ACHN (cell line): ENCODE results near the gene ARHGEF6.

ENCODE experiments used
- DNase-seq: peaks from one replicate; pipeline ENCODE4 v3.0.0-alpha.2; 2015
- in situ Hi-C: cut with HindIII; loops from 2 replicates; pipeline ENCODE4 v1.10.0; 2017; ENCODE audit warnings: low sequenced_read_pairs, low pct_ligation_motif_present, low pct_unique_long_range_greater_than_20kb

The ARHGEF6 gene

DNA sequence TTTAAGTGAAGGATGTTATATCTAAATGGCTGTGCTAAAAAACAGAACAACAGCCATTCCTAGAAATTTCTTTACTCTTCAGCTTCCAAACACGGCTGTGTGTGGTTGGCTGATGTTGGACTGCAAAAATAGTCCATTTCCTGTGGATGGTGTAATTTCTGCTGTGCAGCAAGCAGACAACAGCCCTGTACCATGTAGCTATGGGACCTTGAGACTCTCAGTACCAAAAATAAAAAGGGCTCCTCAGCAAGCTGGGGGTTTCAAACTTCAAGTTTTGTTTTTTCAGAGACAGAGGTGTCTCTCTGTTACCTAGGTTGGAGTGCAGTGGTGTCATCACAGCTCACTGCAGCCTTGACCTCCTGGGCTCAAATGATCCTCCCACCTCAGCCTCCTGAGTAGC, 114.6 kb downstream of the ARHGEF6 start:
- in situ Hi-C loops, result no loop called here
- no peak for DNase-seq

DNA sequence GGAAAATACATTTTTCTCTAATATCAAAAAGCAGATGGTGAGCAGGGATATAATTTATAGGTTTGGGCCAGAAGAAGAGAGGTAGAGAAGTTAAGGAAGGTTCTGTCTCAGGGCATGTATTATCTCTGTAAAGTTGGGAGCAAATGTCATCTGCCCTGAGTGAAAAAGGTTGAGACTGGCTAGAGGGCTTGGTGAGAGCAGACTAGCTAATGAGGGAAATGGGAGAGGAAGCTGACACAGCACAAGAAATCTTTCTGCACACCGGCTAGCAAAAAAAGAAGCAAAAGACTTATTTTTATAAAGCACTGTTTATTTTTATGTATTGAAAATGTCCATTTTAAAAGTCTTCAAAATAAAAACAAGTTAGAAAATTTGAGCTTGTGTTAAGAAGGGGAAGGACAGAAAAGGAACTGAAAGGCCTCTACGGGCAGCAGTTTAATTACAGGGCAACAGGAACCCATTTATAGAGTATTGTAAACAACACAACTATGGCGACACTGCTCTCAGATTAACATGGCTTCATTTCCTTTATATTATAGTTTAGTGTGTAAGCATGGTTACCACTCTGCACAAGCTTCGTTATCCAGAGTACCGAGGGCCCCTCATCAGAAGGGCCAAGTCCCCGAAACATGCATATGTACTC, 115.4 kb downstream of the ARHGEF6 start:
- no peak for DNase-seq
- in situ Hi-C loops, result no loop called here

DNA sequence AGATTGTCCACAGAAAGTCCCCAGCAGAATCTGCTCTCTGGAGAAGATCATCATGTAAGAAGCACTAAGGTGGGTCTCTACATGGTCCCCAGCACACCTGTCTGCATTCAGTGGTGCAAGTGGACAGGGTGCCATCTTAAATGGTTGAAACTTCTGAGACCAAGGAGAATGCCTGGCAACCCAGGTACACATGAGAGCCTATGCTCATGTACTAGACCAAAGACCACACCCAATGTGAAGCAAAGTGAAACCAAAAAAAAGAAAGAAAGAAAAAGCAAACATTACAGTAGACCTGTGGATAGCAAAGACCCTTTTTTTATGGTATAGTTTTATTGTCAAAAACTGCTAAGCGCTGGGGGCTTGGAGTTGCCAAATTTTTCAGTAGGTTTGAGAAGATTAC, 117.8 kb downstream of the ARHGEF6 start:
- DNase-seq, result no peak
- in situ Hi-C loops, result no loop called here

DNA sequence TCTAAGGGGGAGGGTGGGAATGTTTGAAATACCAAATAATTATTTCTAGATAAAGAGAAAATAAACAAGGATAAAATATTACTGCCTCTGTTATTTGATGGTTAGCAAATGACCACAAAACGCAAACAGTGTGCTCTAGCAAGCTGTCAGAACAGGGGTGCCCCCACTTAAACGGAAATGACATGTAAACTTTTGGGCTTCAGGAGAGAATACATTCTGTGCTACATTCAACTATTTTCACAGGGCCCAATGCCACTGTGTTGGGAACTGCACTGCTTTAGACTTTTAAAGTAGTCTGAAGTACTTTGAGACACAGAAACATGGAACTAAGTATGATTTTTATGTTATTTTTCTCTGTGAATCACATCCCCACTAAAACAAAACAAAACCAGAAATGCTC, 118.6 kb downstream of the ARHGEF6 start:
- in situ Hi-C loops, result no loop called here
- no peak for DNase-seq

DNA sequence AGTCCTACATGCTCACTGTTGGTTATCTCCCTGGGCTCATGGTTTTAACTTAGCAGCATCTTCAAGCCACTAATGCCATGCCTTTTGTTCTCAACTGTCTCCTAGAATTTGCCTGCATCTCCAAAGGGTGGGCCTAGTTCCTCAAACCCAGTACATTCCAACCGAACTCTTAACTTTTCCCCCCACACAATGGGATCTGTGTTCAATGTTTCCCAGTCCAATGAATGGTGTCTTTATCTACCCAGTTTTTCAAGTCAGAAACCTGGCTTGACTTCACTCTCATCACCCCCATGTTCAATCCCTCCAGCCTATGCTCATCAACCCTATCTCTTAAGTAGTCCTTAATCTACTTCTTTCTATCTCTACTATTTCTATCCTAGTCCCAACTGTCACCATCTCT, 119.8 kb downstream of the ARHGEF6 start:
- in situ Hi-C loops, result no loop called here
- no peak for DNase-seq

DNA sequence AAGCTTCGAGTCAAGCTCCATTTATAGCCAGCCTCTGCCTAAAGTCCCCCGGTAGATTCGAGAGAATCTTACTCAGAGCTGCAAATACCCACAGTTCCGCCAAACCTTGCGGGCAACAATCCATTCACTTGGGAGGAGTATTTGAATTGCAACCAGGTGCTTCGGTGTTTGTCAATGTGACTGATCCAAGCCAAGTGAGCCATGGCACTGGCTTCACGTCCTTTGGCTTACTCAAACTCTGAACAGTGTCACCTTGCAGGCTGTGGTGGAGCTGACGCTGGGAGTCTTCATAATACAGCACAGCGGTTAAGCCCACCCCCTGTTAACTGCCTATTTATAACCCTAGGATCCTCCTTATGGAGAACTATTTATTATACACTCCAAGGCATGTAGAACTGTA, 121.6 kb downstream of the ARHGEF6 start:
- in situ Hi-C loops, result no loop called here
- DNase-seq, result no peak

DNA sequence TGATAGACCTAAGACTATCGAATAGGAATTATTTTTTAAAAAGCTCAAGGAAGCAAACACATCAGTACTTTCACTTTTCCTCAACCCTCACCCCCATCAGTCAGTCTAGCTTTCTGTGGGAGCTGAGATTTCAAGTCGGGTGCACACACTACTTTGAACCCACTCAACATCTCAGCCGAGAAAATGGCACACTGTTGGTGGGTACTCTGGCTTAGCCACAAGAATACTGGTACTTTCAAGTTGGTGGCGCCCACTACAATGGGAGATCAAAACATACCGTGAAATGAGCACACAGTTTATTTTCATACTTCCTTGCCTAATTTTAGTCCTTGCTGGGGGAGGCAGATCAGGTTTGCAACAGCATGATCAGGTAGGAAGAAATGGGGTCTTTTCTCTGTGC, 122.6 kb downstream of the ARHGEF6 start:
- in situ Hi-C loops, result no loop called here
- no peak for DNase-seq

DNA sequence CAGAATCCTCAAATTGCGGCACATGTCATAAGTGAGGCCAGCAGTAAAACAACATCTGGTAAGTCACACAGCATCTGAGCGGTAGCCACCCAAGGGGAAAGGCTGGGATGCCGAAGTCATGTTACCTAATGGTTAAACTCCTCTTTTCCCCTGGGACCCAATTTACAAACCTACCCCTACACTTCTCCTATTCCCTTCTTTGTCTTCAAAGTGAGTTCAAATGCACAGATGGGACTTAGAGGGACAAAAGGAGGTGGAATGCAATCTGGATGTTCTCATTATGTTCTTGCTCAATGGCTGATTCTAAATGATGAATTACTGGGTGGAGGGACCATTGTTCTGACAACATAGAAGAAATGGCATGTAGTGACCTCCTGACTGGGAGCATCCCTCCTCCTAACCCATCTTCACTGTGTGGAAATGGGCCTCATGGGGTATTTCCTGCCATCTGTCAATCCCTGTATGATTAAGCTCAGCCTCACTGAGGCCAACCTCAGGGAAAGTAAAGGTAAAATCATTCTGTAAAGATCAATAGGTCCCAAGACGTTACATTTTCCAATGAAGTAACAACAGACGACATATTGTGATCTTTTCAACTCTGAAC, 124.3 kb downstream of the ARHGEF6 start:
- no peak for DNase-seq
- in situ Hi-C loops, result no loop called here

DNA sequence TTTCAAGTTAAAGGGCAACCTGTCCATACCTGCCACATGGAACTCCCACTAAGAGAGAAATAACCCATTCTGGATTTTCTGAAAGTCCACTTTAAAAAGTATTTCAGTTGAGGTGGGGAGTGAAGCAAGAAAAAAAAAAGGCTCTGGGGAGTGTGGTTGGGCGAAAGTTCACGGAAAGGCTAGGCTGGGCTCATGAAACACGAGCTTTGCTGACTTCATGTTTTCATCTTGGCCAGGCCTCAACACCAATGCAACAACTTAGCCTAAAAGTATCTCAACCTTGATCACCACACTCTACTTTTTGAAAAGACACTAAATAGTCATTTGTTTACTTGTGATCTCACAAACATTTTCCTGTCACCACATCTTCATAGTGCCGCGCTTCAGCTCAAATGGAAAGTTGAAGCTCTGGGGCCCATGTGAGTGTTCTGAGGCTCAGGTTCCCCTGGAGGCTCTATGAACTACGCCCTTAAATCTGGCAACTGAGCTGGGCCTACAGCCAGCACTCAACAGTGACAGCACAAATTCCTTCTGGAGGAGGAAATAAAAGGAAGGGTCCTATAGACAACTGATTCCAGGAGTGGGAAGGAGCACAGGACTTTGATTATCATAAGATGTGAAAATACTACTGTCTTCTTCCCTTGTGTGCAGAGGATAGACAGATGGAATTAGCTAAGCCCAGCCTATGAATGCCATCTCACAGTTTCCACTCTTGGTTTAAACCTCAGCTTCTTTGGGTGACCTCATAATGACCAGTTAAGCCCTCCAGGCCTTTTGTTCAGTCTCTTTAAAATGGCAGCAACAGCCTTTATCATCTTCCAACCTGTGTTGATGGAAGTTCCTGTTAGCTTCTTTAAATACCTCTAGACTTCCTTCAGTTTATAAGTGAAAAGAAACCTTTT, 127.7 kb downstream of the ARHGEF6 start:
- in situ Hi-C loops, result no loop called here
- DNase-seq, result no peak

DNA sequence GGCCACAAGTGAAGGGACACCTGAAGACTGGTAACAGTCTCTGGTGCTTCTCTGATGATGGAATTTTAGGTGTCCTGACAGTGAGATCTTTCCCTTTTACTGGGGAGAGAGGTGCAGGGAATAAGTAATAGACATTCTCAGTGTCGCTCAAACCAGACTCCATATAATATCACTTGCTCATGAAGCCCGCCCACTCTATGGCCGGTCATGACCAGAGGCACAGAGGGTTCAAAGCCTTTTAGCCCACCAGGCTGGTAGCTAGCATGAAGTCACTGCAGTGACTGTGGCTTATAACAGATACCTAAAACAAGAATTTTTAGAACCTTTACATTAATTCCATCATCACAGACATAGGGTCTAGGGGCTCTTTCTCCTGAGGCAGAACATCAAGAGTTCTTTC, 129.9 kb downstream of the ARHGEF6 start:
- DNase-seq, result no peak
- in situ Hi-C loops, result no loop called here

DNA sequence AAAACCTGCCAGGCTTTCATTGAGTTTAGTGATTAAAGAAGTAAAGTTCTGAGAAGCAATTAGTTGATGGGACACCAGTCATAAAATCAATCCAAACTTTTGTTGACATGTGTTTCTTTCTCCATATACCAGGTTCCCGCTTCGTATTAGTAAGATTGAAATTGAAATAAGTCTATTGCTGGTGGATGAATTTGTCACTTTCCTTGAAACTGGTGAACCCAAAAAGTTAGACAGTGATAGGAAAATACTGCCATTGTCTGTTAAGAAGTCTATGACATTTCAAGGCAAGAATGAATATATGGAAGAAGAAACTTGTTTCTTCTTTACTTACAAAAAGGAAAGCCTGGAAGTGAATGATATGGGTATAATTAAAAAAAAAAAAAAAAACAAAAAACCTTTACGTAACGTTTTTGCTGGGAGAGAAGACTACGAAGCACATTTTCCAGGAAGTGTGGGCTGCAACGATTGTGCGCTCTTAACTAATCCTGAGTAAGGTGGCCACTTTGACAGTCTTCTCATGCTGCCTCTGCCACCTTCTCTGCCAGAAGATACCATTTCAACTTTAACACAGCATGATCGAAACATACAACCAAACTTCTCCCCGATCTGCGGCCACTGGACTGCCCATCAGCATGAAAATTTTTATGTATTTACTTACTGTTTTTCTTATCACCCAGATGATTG, 132.9 kb downstream of the ARHGEF6 start, which contains the start of gene CD40LG:
CD40LG (plus strand) TSS at position 482 of the 684 bp plus-strand sequence; CDS start at position 573, 91 bp downstream.
- no peak for DNase-seq
- in situ Hi-C loops, result no loop called here

DNA sequence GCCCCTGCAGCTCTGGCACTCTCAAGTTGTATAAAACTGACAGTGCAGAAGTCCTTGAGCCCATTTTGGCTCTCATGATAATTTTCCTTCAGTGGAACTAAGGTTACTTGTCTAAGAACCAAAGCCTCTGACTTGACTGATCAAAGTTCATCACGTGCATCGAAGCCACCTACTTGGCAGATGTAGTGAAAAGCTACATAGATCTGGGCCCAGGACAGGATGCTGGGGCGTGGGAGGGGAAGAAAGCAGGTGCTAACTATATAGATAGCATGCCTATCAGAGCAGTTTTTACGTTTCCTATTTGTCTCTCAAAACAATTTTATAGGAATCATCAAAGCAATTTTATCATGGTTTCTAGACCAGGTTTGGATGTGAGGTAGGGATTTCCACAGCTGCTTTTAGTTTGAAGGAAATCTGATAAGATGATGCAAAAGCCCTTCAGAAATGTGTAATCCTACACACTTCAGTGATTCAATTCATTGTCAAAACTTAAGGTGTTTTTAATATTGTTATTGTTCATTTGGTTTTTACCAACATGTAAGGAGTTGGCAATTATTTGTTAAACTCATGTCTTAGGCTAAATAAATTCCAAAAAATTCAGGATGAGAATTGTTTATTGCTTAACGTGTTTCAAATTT, 134.0 kb downstream of the ARHGEF6 start:
- in situ Hi-C loops, result no loop called here
- DNase-seq, result no peak

DNA sequence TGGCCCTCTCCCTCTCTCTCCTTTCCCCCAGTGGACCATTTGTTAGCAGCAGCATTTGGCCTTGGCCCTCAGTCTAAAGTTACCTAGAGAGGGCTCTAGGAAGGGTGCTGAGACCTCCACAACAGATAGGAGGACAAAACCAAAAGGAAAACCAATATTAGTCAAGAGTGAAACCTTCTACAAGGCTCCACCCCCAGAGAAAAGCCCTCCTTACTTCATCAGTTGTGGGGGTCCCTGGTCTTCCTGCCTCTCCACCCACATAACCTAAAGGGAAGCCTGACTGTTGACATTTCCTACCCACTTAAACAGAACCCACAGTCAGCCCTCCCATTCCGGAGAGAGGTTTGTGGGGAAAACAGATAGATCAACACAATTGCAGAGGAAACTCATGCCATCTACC, 137.5 kb downstream of the ARHGEF6 start:
- in situ Hi-C loops, result no loop called here
- no peak for DNase-seq

DNA sequence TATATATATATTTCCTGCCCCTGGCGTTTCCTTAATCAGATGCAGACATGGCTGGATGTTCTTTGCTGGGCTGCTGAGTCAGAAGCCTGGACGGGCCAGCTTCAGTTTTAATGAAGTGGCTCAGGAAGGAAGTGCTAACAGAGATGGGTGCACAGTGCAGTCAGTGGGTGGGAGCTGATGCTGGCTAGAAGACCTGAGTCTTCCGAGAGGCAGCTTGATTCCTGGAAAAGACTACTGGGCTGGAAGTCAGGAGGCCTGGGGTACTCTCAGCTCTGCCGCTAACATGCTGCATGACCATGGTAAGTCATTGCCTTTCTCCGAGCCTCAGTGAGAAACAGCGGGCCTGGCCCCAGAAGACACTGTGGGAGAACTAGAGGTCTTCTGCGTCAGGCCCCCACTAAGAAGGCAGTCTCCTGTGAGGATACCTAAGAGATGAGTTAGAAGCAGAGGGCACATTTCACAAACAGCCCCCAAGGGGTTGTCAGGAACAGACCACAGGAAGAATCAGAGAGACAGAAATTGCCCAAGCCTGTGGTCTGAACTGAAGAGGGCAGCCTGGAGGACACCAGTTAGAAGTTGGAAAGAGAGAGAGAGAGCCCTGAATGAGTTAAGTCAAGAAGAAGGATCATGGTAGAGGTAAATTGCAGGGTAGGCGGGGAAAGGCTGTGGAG, 141.1 kb downstream of the ARHGEF6 start:
- DNase-seq, result no peak
- in situ Hi-C loops, result no loop called here

DNA sequence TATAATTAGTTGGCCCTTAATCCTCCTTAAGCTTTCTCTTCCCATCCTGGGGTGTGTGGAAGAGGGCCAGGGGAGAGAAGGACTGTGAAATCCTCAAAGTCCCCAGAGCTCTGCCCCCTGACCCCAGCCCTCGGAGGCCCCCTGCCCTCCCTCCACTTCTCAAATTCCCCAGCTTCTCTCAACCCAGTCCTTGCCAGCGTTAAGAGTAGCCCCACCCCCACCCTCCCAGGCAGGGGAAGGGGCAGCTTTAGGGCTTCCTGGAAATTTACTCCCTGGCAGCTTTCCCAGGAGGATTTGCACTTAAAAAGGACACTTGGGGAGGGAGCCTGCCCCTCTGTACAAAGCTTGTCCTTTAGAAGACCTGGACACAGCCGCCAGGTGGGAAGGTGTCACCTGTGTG, 144.6 kb downstream of the ARHGEF6 start:
- DNase-seq, result no peak
- in situ Hi-C loops, result no loop called here

DNA sequence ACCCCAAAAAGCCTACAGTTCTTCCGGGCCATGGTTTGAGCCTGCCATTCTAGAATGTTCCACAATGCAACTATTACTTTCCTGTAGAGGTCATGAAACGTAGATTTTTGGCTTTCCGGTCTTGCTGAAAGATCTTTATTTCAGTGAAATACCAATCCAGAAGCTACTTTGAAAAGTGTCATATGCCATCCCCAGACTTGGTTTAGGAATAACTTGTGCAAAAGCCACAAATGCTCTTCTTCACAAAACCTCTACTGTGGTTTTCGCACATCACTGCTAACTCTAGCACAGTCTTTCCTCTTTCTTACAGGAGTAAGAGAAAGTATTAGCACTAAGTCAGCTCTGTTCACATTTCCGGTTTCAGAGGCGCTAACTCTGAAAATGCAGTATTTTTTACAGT, 145.5 kb downstream of the ARHGEF6 start:
- no peak for DNase-seq
- in situ Hi-C loops, result no loop called here

DNA sequence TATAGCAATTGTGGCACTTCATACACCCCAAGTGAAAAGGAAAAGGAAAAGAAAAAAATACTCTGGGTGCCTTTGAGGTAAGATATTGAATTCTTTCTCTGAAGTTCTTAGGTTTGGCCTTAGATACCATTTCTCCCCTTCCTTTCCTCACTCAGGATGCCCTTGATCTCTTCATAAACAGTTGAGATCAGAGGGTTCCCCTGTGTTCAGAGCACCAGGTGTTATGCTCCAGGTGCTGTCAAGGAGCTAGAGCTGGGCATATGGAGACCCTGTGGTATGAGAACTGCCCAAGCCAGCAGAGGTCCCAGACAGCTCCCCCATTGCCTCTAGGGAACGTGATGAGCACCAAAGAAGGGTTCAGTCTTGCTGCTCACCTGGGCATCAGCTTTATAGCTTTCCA, 149.9 kb downstream of the ARHGEF6 start:
- in situ Hi-C loops, result no loop called here
- no peak for DNase-seq

DNA sequence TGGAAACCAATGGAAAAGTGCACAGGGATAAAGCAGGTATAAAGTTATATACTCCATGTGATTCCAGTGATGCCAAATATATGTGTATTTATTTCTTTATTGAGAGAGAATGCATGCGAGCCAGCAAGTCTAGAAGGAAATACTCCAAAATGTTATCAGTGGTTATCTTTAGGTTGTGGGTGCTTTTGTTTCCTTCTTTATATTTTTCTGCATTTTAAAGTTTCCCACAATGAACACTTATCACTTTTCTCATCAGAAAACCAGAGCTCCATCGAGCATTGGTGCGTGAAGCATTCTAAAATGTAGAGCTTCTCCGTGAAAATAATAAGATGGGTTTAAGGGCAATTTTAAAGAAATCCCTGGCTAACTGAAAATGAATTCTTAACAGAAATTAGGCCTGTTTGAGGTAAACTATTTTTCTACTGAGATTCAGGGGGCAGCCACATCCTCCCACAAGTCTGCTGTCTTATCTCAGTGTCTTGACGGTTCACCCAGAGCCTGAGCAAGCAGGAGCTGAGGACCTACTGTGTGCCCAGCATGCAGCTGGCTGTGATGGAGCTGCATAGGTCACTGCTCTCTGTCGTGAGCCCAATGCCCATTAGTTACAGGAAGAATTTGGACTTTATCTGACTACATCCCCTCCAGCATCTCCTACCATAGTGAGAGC, 151.5 kb downstream of the ARHGEF6 start:
- in situ Hi-C loops, result no loop called here
- DNase-seq, result no peak
